ENCODE results near the gene NAALADL2. TPM values are rescaled to one million over a fixed set of nuclear protein-coding genes. Genes with fewer than 3 reads are reported as not detected.

NAALADL2 gene
- total and polyA plus RNA-seq, 3 donors from 2014 or later: 5.4 to 15.6 (median 6.0) TPM

DNA sequence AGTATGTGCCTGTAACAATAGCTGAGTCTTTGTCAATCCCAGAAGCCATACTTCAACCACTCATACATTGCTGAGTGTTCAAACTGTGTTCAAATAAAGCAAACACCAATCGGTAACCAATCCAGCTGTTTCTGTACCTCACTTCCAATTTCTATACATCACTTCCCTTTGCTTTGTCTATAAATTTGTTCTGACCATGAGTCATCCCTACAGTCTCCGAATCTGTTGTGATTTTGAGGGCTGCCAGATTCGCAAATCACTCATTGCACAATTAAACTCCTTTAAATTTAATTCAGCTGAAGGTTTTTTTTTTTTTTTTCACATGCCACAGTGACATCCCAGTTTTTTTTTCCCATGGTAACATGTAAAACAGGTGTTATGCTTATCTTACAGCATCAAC lies 870.3 kb downstream of the NAALADL2 start:
- intact Hi-C loops (cut with DNase I; ENCODE audit: low total_unique reads): no loop called here

DNA sequence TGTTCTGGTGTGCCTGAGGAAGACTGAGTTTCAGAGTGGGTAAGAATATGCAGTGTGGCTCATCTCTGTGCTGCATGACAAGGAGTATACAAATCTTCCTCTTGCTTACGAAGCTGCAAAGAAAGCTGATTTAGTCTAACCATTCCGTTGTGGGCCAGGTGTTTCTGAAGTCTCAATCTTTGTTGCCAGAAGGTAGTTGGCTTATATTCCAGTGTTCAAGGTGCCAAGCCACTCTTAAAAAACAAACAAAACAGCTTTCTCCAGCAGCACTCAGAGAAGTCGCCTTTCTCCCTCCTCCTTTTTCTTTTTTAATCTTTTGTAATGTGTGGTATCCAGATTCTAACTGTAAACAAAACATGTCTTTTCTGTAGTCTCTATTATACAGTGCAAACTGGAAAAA lies 872.4 kb downstream of the NAALADL2 start:
- WGBS, 2 donors: 60 to 64% methylated on average over 3 of the region's 3 CpGs

More for the DNA sequence above, 870.3 kb downstream of the NAALADL2 start:
- Histone ChIP-seq H3K27ac (no peak overlapping the region), H3K4me3 (no peak overlapping the region), H3K36me3 (ENCODE audit: low read depth, missing control alignments) (no peaks in the 10 kb centered on the region), H3K4me1 (no peaks in the 10 kb centered on the region), H3K9me3 (no peaks in the 10 kb centered on the region), H3K27me3 (no peaks in the 10 kb centered on the region)
- WGBS, 2 donors: 76 to 80% methylated on average over 3 of the region's 3 CpGs
- DNase-seq: no peak
- TF ChIP-seq, protein P1, sequence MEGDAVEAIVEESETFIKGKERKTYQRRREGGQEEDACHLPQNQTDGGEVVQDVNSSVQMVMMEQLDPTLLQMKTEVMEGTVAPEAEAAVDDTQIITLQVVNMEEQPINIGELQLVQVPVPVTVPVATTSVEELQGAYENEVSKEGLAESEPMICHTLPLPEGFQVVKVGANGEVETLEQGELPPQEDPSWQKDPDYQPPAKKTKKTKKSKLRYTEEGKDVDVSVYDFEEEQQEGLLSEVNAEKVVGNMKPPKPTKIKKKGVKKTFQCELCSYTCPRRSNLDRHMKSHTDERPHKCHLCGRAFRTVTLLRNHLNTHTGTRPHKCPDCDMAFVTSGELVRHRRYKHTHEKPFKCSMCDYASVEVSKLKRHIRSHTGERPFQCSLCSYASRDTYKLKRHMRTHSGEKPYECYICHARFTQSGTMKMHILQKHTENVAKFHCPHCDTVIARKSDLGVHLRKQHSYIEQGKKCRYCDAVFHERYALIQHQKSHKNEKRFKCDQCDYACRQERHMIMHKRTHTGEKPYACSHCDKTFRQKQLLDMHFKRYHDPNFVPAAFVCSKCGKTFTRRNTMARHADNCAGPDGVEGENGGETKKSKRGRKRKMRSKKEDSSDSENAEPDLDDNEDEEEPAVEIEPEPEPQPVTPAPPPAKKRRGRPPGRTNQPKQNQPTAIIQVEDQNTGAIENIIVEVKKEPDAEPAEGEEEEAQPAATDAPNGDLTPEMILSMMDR (IDR thresholded peaks at IDR 0.05): no peak

DNA sequence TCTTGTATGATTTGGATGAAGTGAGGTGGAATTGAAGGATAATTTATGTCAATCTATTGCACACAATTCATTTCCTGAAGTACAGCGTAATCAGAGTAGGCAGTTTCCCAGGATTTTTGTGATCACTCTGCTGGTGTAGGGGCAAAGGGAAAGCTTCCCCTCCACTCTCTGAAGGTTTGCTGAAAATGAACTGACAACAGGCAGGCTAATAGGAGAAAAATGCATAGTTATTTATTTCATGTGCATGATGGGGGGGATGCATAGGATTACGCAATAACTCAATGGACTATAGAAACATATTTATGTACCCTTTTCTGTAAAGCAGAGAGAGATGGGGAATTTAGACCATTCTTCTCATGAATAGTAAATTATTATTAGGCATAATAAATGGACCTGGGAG lies 872.9 kb downstream of the NAALADL2 start:
- Histone ChIP-seq H3K36me3 (ENCODE audit: low read depth, missing control alignments) (no peaks in the 10 kb centered on the region), H3K27ac (no peak overlapping the region), H3K4me1 (no peaks in the 10 kb centered on the region), H3K27me3 (no peaks in the 10 kb centered on the region), H3K4me3 (no peak overlapping the region), H3K9me3 (no peaks in the 10 kb centered on the region)
- whole genome bisulfite sequencing, 2 donors: 93 to 94% methylated on average over 2 of the region's 2 CpGs
- no peak for DNase-seq
- TF ChIP-seq POLR2A (IDR thresholded peaks at IDR 0.05): no peak
- TF ChIP-seq, protein P1 (IDR thresholded peaks at IDR 0.05): no peak
- intact Hi-C loops (cut with DNase I; ENCODE audit: low total_unique reads): no loop called here

More for the DNA sequence above, 872.4 kb downstream of the NAALADL2 start:
- TF ChIP-seq POLR2A (IDR thresholded peaks at IDR 0.05): no peak
- TF ChIP-seq, protein P1 (IDR thresholded peaks at IDR 0.05): no peak
- Histone ChIP-seq H3K4me3 (no peak overlapping the region), H3K27ac (no peak overlapping the region), H3K4me1 (no peaks in the 10 kb centered on the region), H3K27me3 (no peaks in the 10 kb centered on the region), H3K9me3 (no peaks in the 10 kb centered on the region), H3K36me3 (ENCODE audit: low read depth, missing control alignments) (no peaks in the 10 kb centered on the region)
- intact Hi-C loops (cut with DNase I; ENCODE audit: low total_unique reads): no loop called here
- DNase-seq: no peak

DNA sequence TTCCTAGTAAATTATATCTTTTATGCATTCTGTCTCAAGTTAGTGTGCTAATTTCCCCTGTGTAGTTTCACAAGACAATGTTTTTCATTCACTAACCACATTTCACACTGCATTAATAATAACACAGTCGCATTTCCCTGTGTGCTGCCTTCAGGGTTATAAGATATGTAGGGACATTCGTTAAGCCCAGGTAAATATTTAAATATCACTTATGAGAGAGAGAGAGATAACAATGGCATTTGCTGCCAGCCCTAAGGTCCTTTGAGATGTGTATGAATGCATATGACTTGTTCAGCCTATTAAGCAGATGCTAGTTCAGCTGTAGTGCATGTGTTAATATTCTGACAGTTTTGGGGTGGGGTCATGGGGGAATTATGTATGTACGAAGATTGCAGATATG lies 876.7 kb downstream of the NAALADL2 start:
- intact Hi-C loops (cut with DNase I; ENCODE audit: low total_unique reads): no loop called here
- 88 to 89% methylated on average over 3 of the region's 3 CpGs for WGBS, 2 donors
- no peak for DNase-seq
- no peak overlapping the region for H3K4me3 ChIP-seq
- H3K27me3 ChIP-seq: no peaks in the 10 kb centered on the region
- no peaks in the 10 kb centered on the region for H3K9me3 ChIP-seq
- no peaks in the 10 kb centered on the region for H3K4me1 ChIP-seq
- H3K36me3 ChIP-seq (ENCODE audit: low read depth, missing control alignments): no peaks in the 10 kb centered on the region
- TF ChIP-seq, protein P1 (IDR thresholded peaks at IDR 0.05): no peak
- TF ChIP-seq POLR2A (IDR thresholded peaks at IDR 0.05): no peak
- no peak overlapping the region for H3K27ac ChIP-seq
